Measurements from ENCODE around the gene UBE2A. TPM values are rescaled to one million over a fixed set of nuclear protein-coding genes. Genes with fewer than 3 reads are reported as not detected.

The UBE2A gene
- total RNA-seq, 1 donor from 2014 or later, result 31.0 TPM

- DNase-seq, result no peak
Observed at GRCh38 chrX:119607018-119607389, 32.6 kb downstream of the UBE2A start.

GRCh38 chrX:119614776-119615175, 40.4 kb downstream of the UBE2A start:
- no peak for DNase-seq

GRCh38 chrX:119617517-119618164, 43.3 kb downstream of the UBE2A start:
- no peak for DNase-seq

- DNase-seq, result no peak
Observed at GRCh38 chrX:119618439-119618838, 44.1 kb downstream of the UBE2A start.

GRCh38 chrX:119622356-119623232, 48.2 kb downstream of the UBE2A start:
- DNase-seq, result peak; percentile 64

GRCh38 chrX:119624417-119624816, 50.1 kb downstream of the UBE2A start:
- DNase-seq, result no peak

- DNase-seq, result no peak
Observed at GRCh38 chrX:119624951-119625668, 50.7 kb downstream of the UBE2A start.

GRCh38 chrX:119625843-119626242, 51.5 kb downstream of the UBE2A start:
- no peak for DNase-seq

Other genes with a start within 250 kb of the UBE2A start
- 8.8 TPM for gene SLC25A43, start 175.2 kb upstream of the UBE2A start, total RNA-seq
- gene SLC25A5, start 106.1 kb upstream of the UBE2A start, total RNA-seq, result 114 TPM
- 34.3 TPM for gene STEEP1, start 9.2 kb upstream of the UBE2A start, total RNA-seq
- gene NKRF, start 31.9 kb downstream of the UBE2A start, total RNA-seq, result 8.1 TPM
- gene SEPTIN6, start 118.6 kb downstream of the UBE2A start, total RNA-seq, result 17.2 TPM
- gene SOWAHD, start 184.0 kb downstream of the UBE2A start, total RNA-seq, result 0.79 TPM
- 2,477 TPM for gene RPL39, start 217.1 kb downstream of the UBE2A start, total RNA-seq